GM19455 (cell line): Measurements from ENCODE around the gene MYCN.

Experiments used
- ATAC-seq: cut with Tn5 transposase; IDR thresholded peaks from one replicate; pipeline ENCODE4 v1.9.1; 2021; ENCODE audit not compliant: unreplicated experiment

MYCN gene

GRCh38 chr2:15974565-15975260 lies 34.4 kb downstream of the MYCN start:
- no peak for ATAC-seq

- no peak for ATAC-seq
Observed at GRCh38 chr2:15975261-15975600, 34.9 kb downstream of the MYCN start.

GRCh38 chr2:15975676-15976075 lies 35.3 kb downstream of the MYCN start:
- no peak for ATAC-seq

GRCh38 chr2:15976354-15976753 lies 36.0 kb downstream of the MYCN start:
- no peak for ATAC-seq

- ATAC-seq: no peak
Observed at GRCh38 chr2:15979051-15979758, 38.9 kb downstream of the MYCN start.

- no peak for ATAC-seq
Observed at GRCh38 chr2:15979759-15980604, 39.6 kb downstream of the MYCN start.

- ATAC-seq: no peak
Observed at GRCh38 chr2:15980605-15981098, 40.3 kb downstream of the MYCN start.

GRCh38 chr2:15981646-15982045 lies 41.3 kb downstream of the MYCN start:
- ATAC-seq: no peak

GRCh38 chr2:15982285-15983044 lies 42.1 kb downstream of the MYCN start:
- no peak for ATAC-seq

- ATAC-seq: no peak
Observed at GRCh38 chr2:15983496-15983895, 43.1 kb downstream of the MYCN start.

- no peak for ATAC-seq
Observed at GRCh38 chr2:15984368-15985255, 44.3 kb downstream of the MYCN start.

- ATAC-seq: no peak
Observed at GRCh38 chr2:15985531-15985930, 45.2 kb downstream of the MYCN start.

GRCh38 chr2:15986068-15986560 lies 45.8 kb downstream of the MYCN start:
- no peak for ATAC-seq

- no peak for ATAC-seq
Observed at GRCh38 chr2:15986644-15987043, 46.3 kb downstream of the MYCN start.

- no peak for ATAC-seq
Observed at GRCh38 chr2:15988733-15989132, 48.4 kb downstream of the MYCN start.

GRCh38 chr2:15989559-15989958 lies 49.2 kb downstream of the MYCN start:
- ATAC-seq: no peak

- ATAC-seq: no peak
Observed at GRCh38 chr2:15990151-15991101, 50.1 kb downstream of the MYCN start.

- no peak for ATAC-seq
Observed at GRCh38 chr2:15991231-15991630, 50.9 kb downstream of the MYCN start.
